ENCODE data around the gene CCDC57.

The CCDC57 gene

GRCh38 chr17:82245134-82246039, 32.7 kb upstream of the CCDC57 start:
- peak; percentile 61 for DNase-seq (ENCODE audit: low read depth)
- TF ChIP-seq CTCF (IDR thresholded peaks at IDR 0.05; ENCODE audit: insufficient read depth, low read depth, low read length, missing control alignments) = no peak
- H3K4me3 ChIP-seq (ENCODE audit: low read length) = no peak overlapping the region

GRCh38 chr17:82244413-82245133, 31.9 kb upstream of the CCDC57 start:
- peak; percentile 52 for DNase-seq (ENCODE audit: low read depth)
- H3K4me3 ChIP-seq (ENCODE audit: low read length) = no peak overlapping the region
- TF ChIP-seq CTCF (IDR thresholded peaks at IDR 0.05; ENCODE audit: insufficient read depth, low read depth, low read length, missing control alignments) = peak; percentile 63

GRCh38 chr17:82243648-82244412, 31.2 kb upstream of the CCDC57 start:
- no peak overlapping the region for H3K4me3 ChIP-seq (ENCODE audit: low read length)
- TF ChIP-seq CTCF (IDR thresholded peaks at IDR 0.05; ENCODE audit: insufficient read depth, low read depth, low read length, missing control alignments) = no peak
- DNase-seq (ENCODE audit: low read depth) = peak; percentile 44

DNA sequence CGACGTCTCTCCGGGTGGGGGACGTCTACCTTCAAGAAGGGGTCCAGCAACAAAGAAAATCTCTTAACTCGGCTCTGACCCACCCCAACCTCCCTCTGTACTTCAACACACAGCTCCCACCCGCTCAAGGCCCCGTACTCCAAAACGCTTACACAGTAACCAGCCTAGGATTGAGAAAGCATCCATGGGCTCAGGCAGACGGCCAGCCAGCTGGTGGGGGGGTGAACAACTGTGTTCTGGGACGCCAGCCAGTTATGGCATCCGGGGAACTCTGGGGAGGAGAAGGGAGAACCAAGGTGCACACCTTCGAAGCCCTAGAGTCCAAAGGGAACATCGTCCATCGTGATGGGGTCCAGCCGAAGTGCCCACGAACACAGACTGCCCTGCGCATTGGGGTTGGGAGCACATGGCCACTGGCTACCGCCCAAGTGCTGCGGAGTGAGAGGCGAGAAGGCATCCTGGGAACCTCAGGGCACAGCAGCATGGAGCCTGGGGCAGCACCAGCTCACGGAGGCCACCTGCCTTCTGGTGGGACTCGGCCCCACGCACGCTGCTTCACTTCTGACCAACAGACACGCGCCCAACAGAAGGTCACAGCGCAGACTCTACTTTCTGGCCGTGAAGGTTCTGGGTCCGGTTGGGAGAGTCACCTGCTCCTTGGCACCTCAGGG, 30.5 kb upstream of the CCDC57 start:
- peak; percentile 79 for DNase-seq (ENCODE audit: low read depth)
- TF ChIP-seq CTCF (IDR thresholded peaks at IDR 0.05; ENCODE audit: insufficient read depth, low read depth, low read length, missing control alignments) = no peak
- no peak overlapping the region for H3K4me3 ChIP-seq (ENCODE audit: low read length)

DNA sequence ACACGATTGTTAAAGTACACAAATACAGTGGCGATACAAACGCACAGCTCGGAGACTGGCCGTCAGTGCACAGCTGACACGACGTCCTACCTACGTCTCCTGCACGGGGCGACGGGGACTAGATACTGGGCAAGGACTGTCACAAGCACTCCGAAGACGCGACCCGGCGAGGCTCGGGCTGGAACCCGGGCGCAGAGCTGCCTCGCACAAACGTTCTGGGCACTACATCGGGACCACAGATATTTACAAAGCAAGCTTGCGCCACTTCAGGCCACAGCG, 30.0 kb upstream of the CCDC57 start:
- no peak overlapping the region for H3K4me3 ChIP-seq (ENCODE audit: low read length)
- no peak for TF ChIP-seq CTCF (IDR thresholded peaks at IDR 0.05; ENCODE audit: insufficient read depth, low read depth, low read length, missing control alignments)
- peak; percentile 41 for DNase-seq (ENCODE audit: low read depth)

GRCh38 chr17:82241926-82242697, 29.5 kb upstream of the CCDC57 start:
- TF ChIP-seq CTCF (IDR thresholded peaks at IDR 0.05; ENCODE audit: insufficient read depth, low read depth, low read length, missing control alignments) = no peak
- peak; percentile 39 for DNase-seq (ENCODE audit: low read depth)
- no peak overlapping the region for H3K4me3 ChIP-seq (ENCODE audit: low read length)

Data from epithelial cell of esophagus (primary cell).